H9 (cell line): ENCODE data around the gene TMEM154. TPM values are rescaled to one million over a fixed set of nuclear protein-coding genes. Genes with fewer than 3 reads are reported as not detected.
A peak's percentile ranks its signal among the peaks of the same experiment; 100 is the strongest.

Source experiments
- DNase-seq: peaks from one replicate; pipeline ENCODE4 v3.0.0-alpha.2; 2017
- H2AFZ ChIP-seq: one replicate; pipeline ENCODE4 v1.6.1; 2013; ENCODE audit warnings: mild to moderate bottlenecking, low read length, control low read depth, moderate library complexity
- H2AK5ac ChIP-seq: 2 replicates; pipeline ENCODE4 v1.6.1; 2013; ENCODE audit warnings: low read length, control low read depth, mixed read lengths; ENCODE audit not compliant: insufficient read length
- H2BK120ac ChIP-seq: one replicate; pipeline ENCODE4 v1.6.1; 2013; ENCODE audit warnings: low read depth, mild to moderate bottlenecking, low read length, control low read depth, inconsistent platforms; ENCODE audit not compliant: poor library complexity, severe bottlenecking
- H2BK12ac ChIP-seq: 2 replicates; pipeline ENCODE4 v1.6.1; 2013; ENCODE audit warnings: low read length, control low read depth, mixed read lengths, low read depth; ENCODE audit not compliant: insufficient read length
- H2BK15ac ChIP-seq: 2 replicates; pipeline ENCODE4 v1.6.1; 2013; ENCODE audit warnings: low read depth, low read length, control low read depth
- H2BK20ac ChIP-seq: one replicate; pipeline ENCODE4 v1.6.1; 2013; ENCODE audit warnings: low read depth, mild to moderate bottlenecking, low read length, control low read depth, inconsistent platforms; ENCODE audit not compliant: poor library complexity, severe bottlenecking
- H2BK5ac ChIP-seq: 2 replicates; pipeline ENCODE4 v1.6.1; 2013; ENCODE audit warnings: low read length, control low read depth, mixed read lengths; ENCODE audit not compliant: insufficient read length
- H3K14ac ChIP-seq: 2 replicates; pipeline ENCODE4 v1.6.1; 2013; ENCODE audit warnings: low read length, control low read depth; ENCODE audit not compliant: insufficient read depth
- H3K18ac ChIP-seq: 2 replicates; pipeline ENCODE4 v1.6.1; 2013; ENCODE audit warnings: low read depth, mild to moderate bottlenecking, mixed read lengths, low read length, control low read depth; ENCODE audit not compliant: insufficient read length
- H3K23ac ChIP-seq: 2 replicates; pipeline ENCODE4 v1.6.1; 2013; ENCODE audit warnings: low read length, control low read depth, mixed read lengths, low read depth; ENCODE audit not compliant: insufficient read length
- H3K23me2 ChIP-seq: 2 replicates; pipeline ENCODE4 v1.6.1; 2013; ENCODE audit warnings: low read depth, mild to moderate bottlenecking, mixed read lengths, low read length, control low read depth; ENCODE audit not compliant: insufficient read length, poor library complexity, severe bottlenecking
- H3K27ac ChIP-seq: 2 replicates; pipeline ENCODE4 v1.5.1; 2013; ENCODE audit warnings: low read length, control low read depth, mixed read lengths, low read depth; ENCODE audit not compliant: insufficient read length
- H3K27me3 ChIP-seq: 2 replicates; pipeline ENCODE4 v1.6.1; 2013; ENCODE audit warnings: low read length, control low read depth, inconsistent platforms; ENCODE audit not compliant: insufficient read depth
- H3K4ac ChIP-seq: 2 replicates; pipeline ENCODE4 v1.6.1; 2013; ENCODE audit warnings: low read depth, mild to moderate bottlenecking, control low read depth, inconsistent platforms, low read length, moderate library complexity
- H3K4me1 ChIP-seq: 2 replicates; pipeline ENCODE4 v1.6.1; 2013; ENCODE audit warnings: low read length, control low read depth, inconsistent platforms; ENCODE audit not compliant: insufficient read depth
- H3K4me2 ChIP-seq: 2 replicates; pipeline ENCODE4 v1.6.1; 2013; ENCODE audit warnings: low read length, control low read depth, mixed read lengths; ENCODE audit not compliant: insufficient read length, insufficient read depth
- H3K56ac ChIP-seq: 2 replicates; pipeline ENCODE4 v1.6.1; 2013; ENCODE audit warnings: low read depth, mild to moderate bottlenecking, mixed read lengths, low read length, control low read depth; ENCODE audit not compliant: insufficient read length
- H3K79me1 ChIP-seq: 2 replicates; pipeline ENCODE4 v1.6.1; 2013; ENCODE audit warnings: low read depth, mild to moderate bottlenecking, moderate library complexity, low read length, control low read depth, inconsistent platforms; ENCODE audit not compliant: insufficient read depth, poor library complexity, severe bottlenecking
- H3K79me2 ChIP-seq: 2 replicates; pipeline ENCODE4 v1.6.1; 2013; ENCODE audit warnings: low read length, control low read depth, inconsistent platforms; ENCODE audit not compliant: insufficient read depth
- H3K9ac ChIP-seq: 2 replicates; pipeline ENCODE4 v1.6.1; 2013; ENCODE audit warnings: low read length, control low read depth, mixed read lengths; ENCODE audit not compliant: insufficient read length; ENCODE audit errors: extremely low read depth
- H3K9me3 ChIP-seq: one replicate; pipeline ENCODE4 v1.6.1; 2013; ENCODE audit warnings: low read depth, low read length, inconsistent platforms; ENCODE audit not compliant: control insufficient read depth
- H3T11ph ChIP-seq: one replicate; pipeline ENCODE4 v1.6.1; 2013; ENCODE audit warnings: mild to moderate bottlenecking, low read length, control low read depth, inconsistent platforms
- H4K20me1 ChIP-seq: one replicate; pipeline ENCODE4 v1.6.1; 2013; ENCODE audit not compliant: control insufficient read depth, insufficient read length, insufficient read depth
- H4K5ac ChIP-seq: 2 replicates; pipeline ENCODE4 v1.6.1; 2013; ENCODE audit warnings: low read depth, mild to moderate bottlenecking, mixed read lengths, low read length, control low read depth; ENCODE audit not compliant: insufficient read length
- H4K8ac ChIP-seq: replicated peaks from 2 replicates; pipeline ENCODE4 v1.6.1; 2013; ENCODE audit warnings: low read length, control low read depth, mixed read lengths, low read depth; ENCODE audit not compliant: insufficient read length
- H4K91ac ChIP-seq: 2 replicates; pipeline ENCODE4 v1.6.1; 2013; ENCODE audit warnings: low read depth, mild to moderate bottlenecking, moderate library complexity, mixed read lengths, low read length, control low read depth; ENCODE audit not compliant: insufficient read length
- H3K27ac Mint-ChIP-seq, 3 experiments: 2 replicates in 2 of 3; 3 replicates in 1 of 3; pipeline ENCODE4 v1.8.0; 2020 to 2021; ENCODE audit warnings: mixed read lengths in 3 of 3, mild to moderate bottlenecking in 1 of 3, moderate library complexity in 1 of 3
- H3K27me3 Mint-ChIP-seq: 2 replicates; pipeline ENCODE4 v1.8.0; 2021; ENCODE audit warnings: low read depth, mild to moderate bottlenecking, moderate library complexity, mixed read lengths
- H3K36me3 Mint-ChIP-seq, 3 experiments: 2 replicates in 2 of 3; 3 replicates in 1 of 3; pipeline ENCODE4 v1.8.0; 2020 to 2021; ENCODE audit warnings: low read depth in 3 of 3, mixed read lengths in 3 of 3; ENCODE audit not compliant: insufficient read depth in 1 of 3
- H3K4me1 Mint-ChIP-seq, 2 experiments: 2 replicates each; pipeline ENCODE4 v1.8.0; 2020; ENCODE audit warnings: mixed read lengths in 2 of 2
- H3K4me3 Mint-ChIP-seq, 2 experiments: 2 replicates in 1 of 2; 3 replicates in 1 of 2; pipeline ENCODE4 v1.8.0; 2020 to 2021; ENCODE audit warnings: mild to moderate bottlenecking in 2 of 2, mixed read lengths in 2 of 2, moderate library complexity in 1 of 2
- H3K9me3 Mint-ChIP-seq, 2 experiments: 2 replicates in 1 of 2; 3 replicates in 1 of 2; pipeline ENCODE4 v1.8.0; 2020; ENCODE audit warnings: mild to moderate bottlenecking in 2 of 2, mixed read lengths in 2 of 2, moderate library complexity in 1 of 2
- CTCF ChIP-seq: fragments of 200-600 bp; sonication (generic); conservative IDR thresholded peaks from 3 replicates; pipeline ENCODE4 v1.8.0; 2021; ENCODE audit warnings: antibody characterized with exemption, mild to moderate bottlenecking
- WGBS: extraction: QIAGEN DNeasy Blood & Tissue Kit; methylation state at CpG from one replicate; pipeline ENCODE4 v1.1.7; 2013; ENCODE audit warnings: missing lambda C conversion rate, low lambda C conversion rate, mixed read lengths; ENCODE audit not compliant: insufficient read length; ENCODE audit errors: extremely low coverage; 5-methylcytosine and 5-hydroxymethylcytosine counted together
- total RNA-seq: library from RNA; stranded (reverse); gene quantifications from 2 replicates; pipeline ENCODE4 v1.2.1, GENCODE V29; 2021

TMEM154 gene
- total RNA-seq, 1 experiment from 2014 or later: 1.7 TPM

DNA sequence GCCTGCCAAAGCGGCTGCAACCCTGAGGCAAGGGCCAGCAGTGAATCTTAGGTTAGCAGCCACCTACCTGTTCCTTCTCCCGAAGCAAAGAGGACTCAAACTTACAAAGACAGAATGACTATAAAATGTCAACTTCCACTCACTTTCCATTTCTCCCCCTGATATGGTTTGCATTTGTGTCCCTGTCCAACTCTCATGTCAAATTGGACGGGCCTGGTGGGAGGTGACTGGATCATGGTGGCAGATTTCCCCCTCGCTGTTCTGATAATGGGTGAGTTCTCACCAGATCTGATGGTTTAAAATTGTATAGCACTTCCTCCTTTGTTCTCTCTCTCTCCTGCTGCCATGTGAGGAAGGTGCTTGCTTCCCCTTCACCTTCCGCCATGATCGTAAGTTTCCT lies 35.3 kb upstream of the TMEM154 start:
- no peaks in the 10 kb centered on the region for H3K79me1 ChIP-seq
- Mint-ChIP-seq H3K27me3 (no peaks in the 10 kb centered on the region), H3K27ac (peak overlapping the region; percentile 74 to 93 (median 85); a peak in 5 of 7 replicates)

More for the DNA sequence above, 35.3 kb upstream of the TMEM154 start:
- Histone ChIP-seq H3K9me3 (no peaks in the 10 kb centered on the region), H3K9ac (no peak overlapping the region), H3T11ph (no peak overlapping the region), H3K56ac (no peak overlapping the region), H3K23me2 (no peaks in the 10 kb centered on the region), H3K14ac (no peak overlapping the region), H3K79me2 (no peaks in the 10 kb centered on the region), H4K20me1 (no peaks in the 10 kb centered on the region), H2AK5ac (no peak overlapping the region), H3K4ac (no peak overlapping the region), H4K8ac (no peak overlapping the region), H4K5ac (no peak overlapping the region), H2BK5ac (no peak overlapping the region), H3K27ac (no peak overlapping the region), H4K91ac (no peak overlapping the region), H3K18ac (no peak overlapping the region), H3K23ac (no peak overlapping the region), H3K27me3 (no peaks in the 10 kb centered on the region), H2BK120ac (no peak overlapping the region), H2BK15ac (no peak overlapping the region), H3K4me1 (no peaks in the 10 kb centered on the region; the same call in 1 of the 2 replicates), H2AFZ (no peak overlapping the region), H2BK20ac (no peak overlapping the region), H3K4me2 (no peak overlapping the region), H2BK12ac (no peak overlapping the region)
- H3K4me1 Mint-ChIP-seq: peaks cover 36% of the 10 kb centered on the region in 2 experiments
- H3K36me3 Mint-ChIP-seq: peaks cover 3 to 14% (median 5%) of the 10 kb centered on the region in 3 experiments; a peak in 6 of 7 replicates
- H3K9me3 Mint-ChIP-seq: peaks cover 10 to 11% of the 10 kb centered on the region in 2 experiments
- TF ChIP-seq CTCF: no peak
- H3K4me3 Mint-ChIP-seq: no peak overlapping the region
- DNase-seq: no peak
- WGBS: no CpG with 5 or more reads among the region's 6 CpGs
